ENCODE data around the gene MALL.
"Not testable (repeated sequence)": the region's sequence is repeated elsewhere in the genome, so short reads cannot be mapped to it uniquely, and the experiment has no call there.

MALL gene

DNA sequence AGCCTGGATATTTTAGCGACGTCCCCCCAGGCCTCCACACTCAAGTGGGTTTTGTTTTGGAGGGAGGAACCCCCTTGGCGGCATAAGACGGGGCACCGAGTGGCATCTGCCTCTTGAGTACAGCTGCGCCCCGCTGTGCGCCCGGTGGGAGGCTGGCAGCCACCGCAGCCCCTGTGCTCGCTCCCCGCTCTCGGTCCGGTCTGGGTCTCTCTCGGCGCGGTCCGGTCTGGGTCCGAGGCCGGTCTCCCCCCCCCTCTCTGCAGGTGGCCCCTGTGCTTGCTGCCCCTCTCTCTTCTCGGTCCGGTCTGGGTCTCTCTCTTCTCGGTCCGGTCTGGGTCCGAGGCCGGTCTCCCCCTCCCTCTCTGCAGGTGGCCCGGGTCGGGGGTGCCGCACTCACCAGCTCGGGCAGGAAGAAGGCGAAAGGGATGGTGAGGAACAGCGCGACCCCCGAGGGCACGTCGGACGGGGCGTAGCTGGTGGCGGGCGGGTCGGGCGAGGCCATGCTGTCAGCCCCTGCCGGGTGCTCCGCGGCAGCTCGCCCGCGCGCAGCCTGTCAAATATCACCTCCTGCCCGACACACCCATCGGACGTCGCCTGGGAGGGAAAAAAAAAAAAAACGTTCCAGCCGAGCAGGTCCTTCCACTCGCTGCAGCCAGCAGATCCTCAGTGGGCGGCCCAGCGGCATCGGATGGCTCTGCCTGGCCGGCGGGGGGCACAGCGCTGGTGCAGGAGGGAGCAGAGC, at the start of gene MALL:
TSS of gene MALL (minus strand) at position 532 of the 742 bp plus-strand sequence. CDS start at position 502, 30 bp downstream.
- no peak for TF ChIP-seq JUND (IDR thresholded peaks at IDR 0.05; ENCODE audit: low read depth)
- DNase-seq (ENCODE audit: low read depth in 1 of 2, low spot score in 1 of 2), result peak; percentile 39 to 66
- in situ Hi-C loops (cut with HindIII; ENCODE audit: low pct_unique_long_range_greater_than_20kb, low sequenced_read_pairs), result no loop called here

DNA sequence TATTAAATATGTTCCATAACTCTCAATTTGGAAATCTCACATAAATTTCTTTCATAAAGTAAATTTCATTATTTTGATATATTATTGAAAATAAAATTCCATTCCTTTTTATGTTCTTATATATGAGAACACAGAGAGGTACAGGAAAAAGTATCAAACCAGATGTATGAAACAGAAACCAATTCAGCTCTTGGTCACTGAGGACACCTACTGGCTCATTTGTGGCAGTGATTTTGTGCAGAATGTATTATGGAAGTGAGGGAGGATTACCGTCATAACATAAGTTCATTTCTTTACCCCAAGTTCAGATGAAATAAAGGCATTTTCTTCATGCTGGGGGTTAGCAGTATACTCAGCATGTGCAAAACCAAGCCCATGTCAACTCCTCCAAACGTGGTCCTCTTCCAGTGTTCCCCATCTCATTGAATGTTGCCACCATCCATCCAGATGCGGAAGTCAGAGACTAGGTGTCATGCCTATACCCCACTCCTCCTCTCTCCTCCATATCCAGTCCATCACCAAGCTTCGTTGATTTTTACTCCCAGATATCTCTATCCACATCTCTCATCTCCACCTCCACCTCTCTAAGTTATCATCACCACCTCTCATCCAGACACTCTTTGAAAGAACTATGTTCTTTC, 41.7 kb upstream of the MALL start:
- TF ChIP-seq JUND (IDR thresholded peaks at IDR 0.05; ENCODE audit: low read depth), result no peak
- peak; percentile 16 to 58 for DNase-seq (ENCODE audit: low read depth in 1 of 2, low spot score in 1 of 2)

GRCh38 chr2:110154828-110155227, 39.2 kb upstream of the MALL start:
- in situ Hi-C loops (cut with HindIII; ENCODE audit: low pct_unique_long_range_greater_than_20kb, low sequenced_read_pairs); DNase-seq (ENCODE audit: low read depth in 1 of 2, low spot score in 1 of 2): not testable (repeated sequence)

More for the DNA sequence above, 41.7 kb upstream of the MALL start:
- in situ Hi-C loops (cut with HindIII; ENCODE audit: low pct_unique_long_range_greater_than_20kb, low sequenced_read_pairs), result no loop called here

DNA sequence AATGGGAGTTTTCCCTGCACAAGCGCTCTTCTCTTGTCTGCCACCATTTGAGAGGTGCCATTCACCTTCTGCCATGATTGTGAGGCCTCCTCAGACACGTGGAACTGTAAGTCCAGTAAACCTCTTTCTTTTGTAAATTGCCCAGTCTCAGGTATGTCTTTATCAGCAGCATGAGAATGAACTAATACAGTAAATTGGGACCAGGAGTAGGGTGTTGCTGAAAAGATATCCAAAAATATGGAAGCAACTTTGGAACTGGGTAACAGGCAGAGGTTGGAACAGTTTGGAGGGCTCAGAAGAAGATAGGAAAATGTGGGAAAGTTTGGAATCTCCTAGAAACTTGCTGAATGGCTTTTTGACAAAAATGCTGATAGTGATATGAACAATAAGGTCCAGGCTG, 38.6 kb upstream of the MALL start:
- DNase-seq (ENCODE audit: low read depth in 1 of 2, low spot score in 1 of 2); in situ Hi-C loops (cut with HindIII; ENCODE audit: low pct_unique_long_range_greater_than_20kb, low sequenced_read_pairs): not testable (repeated sequence)

DNA sequence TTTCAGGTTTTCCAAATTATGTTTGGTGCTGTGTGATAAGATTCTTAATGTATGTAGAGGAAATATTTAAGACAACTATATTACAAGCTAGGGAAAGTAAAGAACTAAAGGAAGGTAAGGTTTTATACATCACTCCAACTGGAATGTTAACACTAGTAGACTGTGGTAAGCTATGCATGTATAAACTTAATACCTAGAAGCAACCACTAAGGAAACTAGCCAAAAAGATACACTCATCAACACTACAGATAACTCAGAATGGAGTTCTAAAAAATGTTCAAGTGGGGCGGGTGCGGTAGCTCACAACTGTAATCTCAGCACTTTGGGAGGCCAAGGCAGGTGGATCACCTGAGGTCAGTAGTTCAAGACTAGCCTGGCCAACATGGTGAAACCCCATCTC, 37.8 kb upstream of the MALL start:
- in situ Hi-C loops (cut with HindIII; ENCODE audit: low pct_unique_long_range_greater_than_20kb, low sequenced_read_pairs), result no loop called here
- no peak for DNase-seq (ENCODE audit: low read depth in 1 of 2, low spot score in 1 of 2)

GRCh38 chr2:110152943-110153342, 37.3 kb upstream of the MALL start:
- no peak for TF ChIP-seq JUND (IDR thresholded peaks at IDR 0.05; ENCODE audit: low read depth)
- DNase-seq (ENCODE audit: low read depth in 1 of 2, low spot score in 1 of 2), result no peak
- in situ Hi-C loops (cut with HindIII; ENCODE audit: low pct_unique_long_range_greater_than_20kb, low sequenced_read_pairs), result no loop called here

More for the DNA sequence above, 37.8 kb upstream of the MALL start:
- no peak for TF ChIP-seq JUND (IDR thresholded peaks at IDR 0.05; ENCODE audit: low read depth)

DNA sequence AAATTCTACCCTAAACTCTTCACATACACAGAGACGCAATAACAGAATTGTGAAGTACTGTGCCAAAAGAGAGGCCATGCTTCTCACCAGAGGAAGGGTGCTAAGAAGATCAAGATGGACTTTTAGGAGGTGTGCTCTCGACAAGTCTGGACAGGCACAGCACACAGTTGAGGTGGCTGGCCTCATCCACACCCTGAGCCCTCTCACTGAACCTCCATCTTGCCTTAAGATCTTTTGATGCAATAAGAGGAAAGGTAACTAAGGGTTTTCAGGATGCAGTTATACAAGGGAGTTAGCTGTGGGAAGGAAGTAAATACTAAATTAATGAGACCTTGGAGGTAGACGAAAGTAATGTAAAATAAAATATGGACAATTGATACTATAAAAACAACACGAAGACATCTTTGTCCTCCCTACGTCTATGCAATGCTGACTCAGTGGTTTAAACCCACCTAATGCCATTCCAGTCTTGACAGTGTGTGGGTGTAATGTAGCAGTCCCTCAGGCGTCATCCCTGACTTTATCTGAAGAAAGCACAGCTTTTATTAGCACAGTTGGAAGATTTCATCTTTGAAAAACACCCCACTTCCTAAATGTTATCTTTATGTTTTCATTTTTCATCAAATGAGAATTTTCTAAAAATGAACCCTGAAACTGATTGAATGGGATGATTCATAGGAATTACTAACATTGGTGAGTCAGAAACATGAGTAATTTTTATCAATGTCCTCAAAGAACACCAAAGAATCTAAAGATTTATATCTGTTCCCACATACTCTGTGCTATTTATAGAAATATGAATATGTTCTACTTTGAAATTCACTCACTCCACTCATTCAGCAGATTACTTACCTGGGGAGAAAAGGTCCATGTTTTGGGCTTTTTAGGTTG, 34.0 kb upstream of the MALL start:
- TF ChIP-seq JUND (IDR thresholded peaks at IDR 0.05; ENCODE audit: low read depth), result no peak
- in situ Hi-C loops (cut with HindIII; ENCODE audit: low pct_unique_long_range_greater_than_20kb, low sequenced_read_pairs), result no loop called here
- no peak for DNase-seq (ENCODE audit: low read depth in 1 of 2, low spot score in 1 of 2)

GRCh38 chr2:110146945-110147332, 31.3 kb upstream of the MALL start:
- in situ Hi-C loops (cut with HindIII; ENCODE audit: low pct_unique_long_range_greater_than_20kb, low sequenced_read_pairs), result no loop called here
- TF ChIP-seq JUND (IDR thresholded peaks at IDR 0.05; ENCODE audit: low read depth), result no peak
- DNase-seq (ENCODE audit: low read depth in 1 of 2, low spot score in 1 of 2), result no peak

- in situ Hi-C loops (cut with HindIII; ENCODE audit: low pct_unique_long_range_greater_than_20kb, low sequenced_read_pairs), result no loop called here
- no peak for TF ChIP-seq JUND (IDR thresholded peaks at IDR 0.05; ENCODE audit: low read depth)
- DNase-seq (ENCODE audit: low read depth in 1 of 2, low spot score in 1 of 2), result no peak
These were observed 30.7 kb upstream of the MALL start for GRCh38 chr2:110146183-110146944.

DNA sequence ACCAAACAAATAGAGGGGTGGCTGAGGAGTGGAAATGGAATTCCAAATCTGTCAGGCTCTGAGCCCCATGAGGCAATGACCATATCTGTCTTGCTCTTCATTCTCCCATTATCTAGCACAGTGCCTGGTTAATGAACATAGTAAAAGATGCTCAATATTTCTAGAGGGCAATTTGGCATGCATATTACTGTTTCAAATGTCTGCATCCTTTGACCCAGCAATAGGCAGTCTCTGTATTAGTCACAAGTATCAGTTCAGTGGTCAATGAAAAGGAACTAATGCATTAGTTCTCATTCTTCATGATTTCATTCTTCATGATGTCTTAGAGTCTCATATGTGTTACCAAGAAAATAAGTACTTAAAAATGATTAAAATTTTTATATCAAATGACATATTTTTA, 28.4 kb upstream of the MALL start:
- in situ Hi-C loops (cut with HindIII; ENCODE audit: low pct_unique_long_range_greater_than_20kb, low sequenced_read_pairs), result no loop called here
- DNase-seq (ENCODE audit: low read depth in 1 of 2, low spot score in 1 of 2), result no peak
- no peak for TF ChIP-seq JUND (IDR thresholded peaks at IDR 0.05; ENCODE audit: low read depth)

DNA sequence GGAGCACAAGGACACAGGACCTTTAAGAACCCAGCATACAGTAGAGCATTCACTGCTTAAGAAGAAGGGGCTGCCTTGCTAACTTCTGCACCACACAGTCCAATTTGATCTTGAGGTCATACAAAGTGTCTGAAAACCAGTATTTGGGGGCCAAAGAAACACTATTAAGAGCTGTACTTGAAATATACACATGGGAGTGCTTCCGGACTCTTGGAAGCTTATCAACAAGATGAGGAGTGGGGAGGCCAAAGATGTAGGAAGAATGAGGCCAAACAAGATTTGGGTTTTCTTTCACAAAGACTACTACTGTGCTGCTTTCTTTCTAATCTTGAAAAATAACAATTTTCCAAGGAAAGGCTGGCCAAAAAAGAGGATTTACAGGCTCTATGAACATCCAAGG, 24.8 kb upstream of the MALL start:
- TF ChIP-seq JUND (IDR thresholded peaks at IDR 0.05; ENCODE audit: low read depth), result no peak
- in situ Hi-C loops (cut with HindIII; ENCODE audit: low pct_unique_long_range_greater_than_20kb, low sequenced_read_pairs), result no loop called here
- DNase-seq (ENCODE audit: low read depth in 1 of 2, low spot score in 1 of 2), result no peak

DNA sequence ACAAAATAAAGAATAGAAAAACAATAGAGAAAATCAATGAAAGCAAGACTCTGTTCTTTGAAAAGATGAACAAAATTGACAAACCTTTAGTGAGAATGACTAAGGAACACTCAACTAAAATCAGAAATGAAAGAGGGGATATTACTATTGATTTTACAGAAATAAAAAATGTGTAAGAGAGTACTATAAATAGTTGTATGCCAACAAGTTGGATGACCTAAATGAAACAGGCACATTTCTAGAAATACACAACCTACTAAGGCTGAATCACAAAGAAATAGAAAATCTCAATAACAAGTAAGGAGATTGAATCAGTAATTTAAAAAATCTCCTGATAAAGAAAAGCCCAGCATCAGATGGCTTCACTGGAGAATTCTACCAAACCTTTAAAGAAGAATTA, 18.4 kb upstream of the MALL start:
- in situ Hi-C loops (cut with HindIII; ENCODE audit: low pct_unique_long_range_greater_than_20kb, low sequenced_read_pairs), result no loop called here
- DNase-seq (ENCODE audit: low read depth in 1 of 2, low spot score in 1 of 2), result no peak
- TF ChIP-seq JUND (IDR thresholded peaks at IDR 0.05; ENCODE audit: low read depth), result no peak

Measured in T47D (cell line).